ENCODE results near the gene SGCA. TPM values are rescaled to one million over a fixed set of nuclear protein-coding genes. Genes with fewer than 3 reads are reported as not detected.
A peak's percentile ranks its signal among the peaks of the same experiment; 100 is the strongest.

Gene SGCA
- total and polyA plus RNA-seq, 2 donors (not counting 3 experiments of a cell fraction or from before 2014, with no cell fraction given) = not detected

GRCh38 chr17:50161911-50162288 lies 3.9 kb upstream of the SGCA start:
- no peak overlapping the region for H3K9ac ChIP-seq (replicated peaks; ENCODE audit: extremely low read depth, insufficient read depth, low read length)

More at GRCh38 chr17:50161911-50162288, 3.9 kb upstream of the SGCA start:
- peak overlapping the region; percentile 39 for H3K4me2 ChIP-seq (ENCODE audit: insufficient read depth, low read length)
- TF ChIP-seq CTCF (IDR thresholded peaks at IDR 0.05; ENCODE audit: extremely low read depth in 1 of 2, insufficient read depth in 1 of 2, low read depth in 1 of 2, low read length in 2 of 2) (no peak), FOS (IDR thresholded peaks at IDR 0.05; ENCODE audit: borderline replicate concordance, insufficient read depth, low read length) (no peak), EZH2 (IDR thresholded peaks at IDR 0.05; ENCODE audit: borderline replicate concordance, low read depth, low read length, severe bottlenecking) (no peak), GATA2 (IDR thresholded peaks at IDR 0.05; ENCODE audit: insufficient read depth, insufficient read length, low read depth, low read length) (no peak), POLR2A (IDR thresholded peaks at IDR 0.05; ENCODE audit: low read depth, low read length) (no peak), MYC (IDR thresholded peaks at IDR 0.05; ENCODE audit: low read depth, low read length) (no peak), POLR2AphosphoS5 (IDR thresholded peaks at IDR 0.05; ENCODE audit: insufficient read depth, low read depth, low read length) (no peak), MAX (IDR thresholded peaks at IDR 0.05; ENCODE audit: insufficient read depth, insufficient read length) (no peak), JUN (IDR thresholded peaks at IDR 0.05; ENCODE audit: borderline replicate concordance, insufficient read depth, insufficient read length, low read depth) (no peak)
- peaks cover 6% of the 10 kb centered on the region for H3K4me1 ChIP-seq (ENCODE audit: control insufficient read depth, extremely low read depth, insufficient read depth, low read length)
- H3K9me1 ChIP-seq (replicated peaks; ENCODE audit: control insufficient read depth, extremely low read depth, insufficient read depth, low read length) = no peaks in the 10 kb centered on the region
- no peaks in the 10 kb centered on the region for H3K9me3 ChIP-seq (replicated peaks; ENCODE audit: control insufficient read depth, insufficient read depth, low read length)
- DNase-seq (ENCODE audit: low read depth, low spot score) (no peak), FAIRE-seq (no peak)
- intact Hi-C loops (cut with micrococcal nuclease) (loop anchor here (1.0 kb wide), 4 partner anchors 10 to 68 kb away; no protein-coding TSS in a partner anchor), dilution Hi-C loops (cut with MboI; ENCODE audit: extremely low pct_ligation_motif_present, low sequenced_read_pairs) (no loop called here)
- no peaks in the 10 kb centered on the region for H4K20me1 ChIP-seq (replicated peaks; ENCODE audit: control insufficient read depth, extremely low read depth, insufficient read depth, low read length)
- CTCF ChIA-PET = interaction anchor here (0.9 to 2.8 kb wide), 18 partner anchors 10 to 136 kb away, joined by 3 to 57 read pairs (median 7); partner anchors contain the start of genes PPP1R9B and SAMD14
- peaks cover 0 to 2% of the 10 kb centered on the region in 2 experiments for H3K27me3 ChIP-seq (ENCODE audit: control insufficient read depth in 2 of 2, insufficient read depth in 2 of 2, low read length in 2 of 2)
- H3K27ac ChIP-seq (ENCODE audit: insufficient read depth, low read depth, low read length) = no peak overlapping the region
- no peak overlapping the region for H3K4me3 ChIP-seq (replicated peaks in 1 of 3; ENCODE audit: insufficient read depth in 1 of 3, low read depth in 1 of 3, low read length in 3 of 3)
- POLR2A ChIA-PET = no interaction called here
- peak overlapping the region; percentile 84 for H2AFZ ChIP-seq (ENCODE audit: low read depth, low read length)
- H3K79me2 ChIP-seq (ENCODE audit: control insufficient read depth, insufficient read depth, low read length) = no peaks in the 10 kb centered on the region
- BruUV-seq (replicated peaks) = no TSS peak
- no peaks in the 10 kb centered on the region for H3K36me3 ChIP-seq (ENCODE audit: control insufficient read depth in 2 of 2, extremely low read depth in 1 of 2, insufficient read depth in 2 of 2, low read length in 2 of 2)

Measured in endothelial cell of umbilical vein (primary cell).